Kidney (tissue), 14 donors: ENCODE results near the gene ADCY2. TPM values are rescaled to one million over a fixed set of nuclear protein-coding genes. Genes with fewer than 3 reads are reported as not detected.

Experiments
- DNase-seq, 5 donors: peaks; one replicate each; pipeline ENCODE4 v3.0.0-alpha.2; 2013 to 2020
- FAIRE-seq: peaks from 2 replicates; lab custom pipeline; 2012; peaks lifted over from hg19 to GRCh38; lab: Jason Lieb, UNC
- H3K27ac ChIP-seq, 2 donors: one replicate each; pipeline ENCODE4 v1.7.0; 2013; ENCODE audit warnings: low read depth in 2 of 2, low read length in 2 of 2, inconsistent platforms in 1 of 2
- H3K27me3 ChIP-seq: one replicate; pipeline ENCODE4 v1.7.1; 2013; ENCODE audit warnings: low read length, inconsistent platforms; ENCODE audit not compliant: control insufficient read depth, insufficient read depth
- H3K36me3 ChIP-seq, 3 donors: one replicate each; pipeline versions ENCODE4 v1.7.0 to v1.7.1; 2013; ENCODE audit warnings: low read length in 3 of 3, control low read depth in 1 of 3, inconsistent platforms in 1 of 3; ENCODE audit not compliant: insufficient read depth in 3 of 3, control insufficient read depth in 2 of 3
- H3K4me1 ChIP-seq, 3 donors: one replicate each; pipeline versions ENCODE4 v1.7.0 to v1.7.1; 2013; ENCODE audit warnings: low read length in 3 of 3, inconsistent platforms in 1 of 3, low read depth in 1 of 3; ENCODE audit not compliant: control insufficient read depth in 2 of 3, insufficient read depth in 2 of 3
- H3K4me3 ChIP-seq, 3 donors: one replicate each; pipeline versions ENCODE4 v1.7.0 to v1.8.1; 2013; ENCODE audit warnings: low read length in 3 of 3, control low read depth in 1 of 3, inconsistent platforms in 1 of 3
- H3K9ac ChIP-seq, 3 donors: one replicate each; pipeline versions ENCODE4 v1.7.0 to v1.7.1; 2013; ENCODE audit warnings: low read length in 3 of 3, control low read depth in 1 of 3, inconsistent platforms in 1 of 3
- H3K9me3 ChIP-seq, 3 donors: one replicate each; pipeline versions ENCODE4 v1.7.0 to v1.7.1; 2013; ENCODE audit warnings: low read length in 3 of 3, control low read depth in 1 of 3, inconsistent platforms in 1 of 3; ENCODE audit not compliant: control insufficient read depth in 2 of 3, insufficient read depth in 1 of 3
- CTCF ChIP-seq: IDR thresholded peaks from 3 replicates; pipeline ENCODE4 v1.5.1; 2012; ENCODE audit warnings: mild to moderate bottlenecking, moderate library complexity, borderline replicate concordance; ENCODE audit not compliant: insufficient read depth; ENCODE audit errors: extremely low read depth
- intact Hi-C: fragments of 100-400 bp; cut with DNase I; formaldehyde crosslinking; loops from one replicate; pipeline ENCODE4 v1.11.1; 2022
- polyA plus RNA-seq: library from polyadenylated mRNA; stranded (reverse); fragments of 350-450 nt; fragmentation: Illumina TruSeq; extraction: RNeasy Lipid Tissue Mini Kit (QIAGEN cat#74804); gene quantifications from one replicate; pipeline ENCODE4 v1.2.3, GENCODE V29; 2014; ENCODE audit warnings: low read depth, low replicate concordance; ENCODE audit not compliant: insufficient read depth
- total RNA-seq: library from RNA; stranded (reverse); fragmentation: NEBNext Ultra II Directional; extraction: Animal tissue kit (Norgen Biotek cat#: 25700); gene quantifications from one replicate; pipeline ENCODE4 v1.2.1, GENCODE V29; 2021
- donor health status: control.
- donor health status: control.
- donor health status: control.
- donor health status: control.
- donor health status: control.
- donor health status: DM: yes; HTN: yes; CAD: no.
- donor health status: Normal renal cell carcinoma (clear cell type).

ADCY2 gene
- total and polyA plus RNA-seq, 2 donors from 2014 or later = 0.17 to 2.2 TPM

GRCh38 chr5:7772141-7772540 lies 376.2 kb downstream of the ADCY2 start:
- Histone ChIP-seq H3K9me3 (no peaks in the 10 kb centered on the region), H3K4me1 (no peaks in the 10 kb centered on the region), H3K36me3 (no peaks in the 10 kb centered on the region), H3K9ac (no peak overlapping the region), H3K27me3 (no peaks in the 10 kb centered on the region), H3K4me3 (no peak overlapping the region), H3K27ac (no peak overlapping the region)
- TF ChIP-seq CTCF = no peak
- intact Hi-C loops = no loop called here
- FAIRE-seq (no peak), DNase-seq (no peak)

- intact Hi-C loops = no loop called here
- no peak overlapping the region for H3K9ac ChIP-seq
- FAIRE-seq = no peak
These were observed 377.2 kb downstream of the ADCY2 start for GRCh38 chr5:7773178-7773577.

GRCh38 chr5:7776442-7776841 lies 380.5 kb downstream of the ADCY2 start:
- Histone ChIP-seq H3K27me3 (no peaks in the 10 kb centered on the region), H3K36me3 (no peaks in the 10 kb centered on the region), H3K9me3 (no peaks in the 10 kb centered on the region), H3K9ac (no peak overlapping the region), H3K27ac (no peak overlapping the region), H3K4me1 (no peaks in the 10 kb centered on the region), H3K4me3 (no peak overlapping the region)
- FAIRE-seq = no peak
- DNase-seq = no peak
- no peak for TF ChIP-seq CTCF
- intact Hi-C loops = no loop called here

More at GRCh38 chr5:7773178-7773577, 377.2 kb downstream of the ADCY2 start:
- Histone ChIP-seq H3K27ac (no peak overlapping the region), H3K27me3 (no peaks in the 10 kb centered on the region), H3K9me3 (no peaks in the 10 kb centered on the region), H3K4me1 (no peaks in the 10 kb centered on the region), H3K4me3 (no peak overlapping the region), H3K36me3 (no peaks in the 10 kb centered on the region)
- TF ChIP-seq CTCF = no peak
- no peak for DNase-seq
